GM21576 (cell line): ENCODE results near the gene TDP2.
"Not testable (repeated sequence)": the region's sequence is repeated elsewhere in the genome, so short reads cannot be mapped to it uniquely, and the experiment has no call there.

Source experiments
- ATAC-seq: cut with Tn5 transposase; IDR thresholded peaks from one replicate; pipeline ENCODE4 v1.9.1; 2021; ENCODE audit warnings: mild to moderate bottlenecking, moderate library complexity; ENCODE audit not compliant: unreplicated experiment

TDP2 gene

GRCh38 chr6:24655215-24655614, 11.5 kb downstream of the TDP2 start:
- ATAC-seq: no peak

GRCh38 chr6:24650365-24650764, 16.3 kb downstream of the TDP2 start:
- no peak for ATAC-seq

- no peak for ATAC-seq
Observed at GRCh38 chr6:24649691-24650090, 17.0 kb downstream of the TDP2 start.

GRCh38 chr6:24648276-24648675, 18.4 kb downstream of the TDP2 start:
- ATAC-seq: no peak

- ATAC-seq: no peak
Observed at GRCh38 chr6:24646771-24647170, 19.9 kb downstream of the TDP2 start.

- ATAC-seq: no peak
Observed at GRCh38 chr6:24644377-24644776, 22.3 kb downstream of the TDP2 start.

GRCh38 chr6:24643920-24644319, 22.8 kb downstream of the TDP2 start:
- ATAC-seq: no peak

GRCh38 chr6:24642061-24642460, 24.6 kb downstream of the TDP2 start:
- ATAC-seq: no peak

GRCh38 chr6:24640631-24641030, 26.1 kb downstream of the TDP2 start:
- ATAC-seq: not testable (repeated sequence)

GRCh38 chr6:24640166-24640565, 26.5 kb downstream of the TDP2 start:
- no peak for ATAC-seq

- no peak for ATAC-seq
Observed at GRCh38 chr6:24636681-24637080, 30.0 kb downstream of the TDP2 start.

GRCh38 chr6:24632573-24632972, 34.1 kb downstream of the TDP2 start:
- no peak for ATAC-seq

- ATAC-seq: no peak
Observed at GRCh38 chr6:24631671-24632070, 35.0 kb downstream of the TDP2 start.

GRCh38 chr6:24630856-24631505, 35.7 kb downstream of the TDP2 start:
- no peak for ATAC-seq

GRCh38 chr6:24621626-24622289, 44.9 kb downstream of the TDP2 start:
- ATAC-seq: no peak

- no peak for ATAC-seq
Observed at GRCh38 chr6:24620637-24621036, 46.1 kb downstream of the TDP2 start.

- ATAC-seq: no peak
Observed at GRCh38 chr6:24619661-24620060, 47.0 kb downstream of the TDP2 start.

GRCh38 chr6:24614648-24615047, 52.1 kb downstream of the TDP2 start:
- no peak for ATAC-seq

GRCh38 chr6:24614043-24614420, 52.7 kb downstream of the TDP2 start:
- ATAC-seq: no peak

- no peak for ATAC-seq
Observed at GRCh38 chr6:24613361-24614042, 53.2 kb downstream of the TDP2 start.

GRCh38 chr6:24610672-24611071, 56.0 kb downstream of the TDP2 start:
- no peak for ATAC-seq
